ENCODE results near the gene PCDHGB1.
A peak's percentile ranks its signal among the peaks of the same experiment; 100 is the strongest.

PCDHGB1 gene

GRCh38 chr5:141359790-141360426, 10.0 kb downstream of the PCDHGB1 start, which contains the start of gene PCDHGB2:
PCDHGB2 (plus strand) TSS chr5:141359994; CDS start chr5:141360136, 142 bp downstream.
- H3K9me3 ChIP-seq (ENCODE audit: control extremely low read depth in 1 of 5, control insufficient read depth in 4 of 5, insufficient read depth in 2 of 5, low read depth in 1 of 5, low read length in 4 of 5): peaks cover 9 to 77% (median 63%) of the 10 kb centered on the region in 5 experiments
- CTCF ChIA-PET: interaction anchor here (1.2 to 1.5 kb wide), 4 partner anchors 12 to 153 kb away, joined by 3 read pairs; no protein-coding TSS in a partner anchor
- peak within 1 kb of the TSS; percentile 24 to 78 (median 45) for H3K4me3 ChIP-seq (ENCODE audit: control insufficient read depth in 1 of 7, extremely low read depth in 1 of 7, insufficient read depth in 4 of 7, low read depth in 2 of 7, low read length in 6 of 7)
- H3K27ac ChIP-seq (ENCODE audit: insufficient read depth in 1 of 2, low read depth in 1 of 2, low read length in 2 of 2, poor library complexity in 1 of 2, severe bottlenecking in 2 of 2): no peak within 1 kb of the TSS
- peaks cover 0 to 3% (median 0%) of the 10 kb centered on the region in 4 experiments for H3K4me1 ChIP-seq (ENCODE audit: control extremely low read depth in 1 of 4, control insufficient read depth in 4 of 4, insufficient read depth in 4 of 4, low read length in 3 of 4)
- peak; percentile 57 to 77 (median 66) for DNase-seq
- 12% methylated on average over 19 of the region's 24 CpGs for WGBS (ENCODE audit: insufficient coverage)
- peaks cover 0 to 11% (median 0%) of the 10 kb centered on the region in 4 experiments for H3K36me3 ChIP-seq (ENCODE audit: control insufficient read depth in 4 of 4, insufficient read depth in 4 of 4, low read length in 3 of 4)
- POLR2A ChIA-PET: no interaction called here
- peaks cover 11 to 84% (median 47%) of the 10 kb centered on the region in 5 experiments for H3K27me3 ChIP-seq (replicated peaks in 2 of 5; ENCODE audit: control insufficient read depth in 4 of 5, insufficient read depth in 5 of 5, low read length in 4 of 5)

GRCh38 chr5:141360685-141361084, 10.8 kb downstream of the PCDHGB1 start:
- peaks cover 13 to 78% (median 63%) of the 10 kb centered on the region in 5 experiments for H3K9me3 ChIP-seq (ENCODE audit: control extremely low read depth in 1 of 5, control insufficient read depth in 4 of 5, insufficient read depth in 2 of 5, low read depth in 1 of 5, low read length in 4 of 5)
- H3K27ac ChIP-seq (ENCODE audit: insufficient read depth in 1 of 2, low read depth in 1 of 2, low read length in 2 of 2, poor library complexity in 1 of 2, severe bottlenecking in 2 of 2): no peak overlapping the region
- DNase-seq: no peak
- POLR2A ChIA-PET: no interaction called here
- H3K36me3 ChIP-seq (ENCODE audit: control insufficient read depth in 4 of 4, insufficient read depth in 4 of 4, low read length in 3 of 4): peaks cover 0 to 16% (median 0%) of the 10 kb centered on the region in 4 experiments
- WGBS (ENCODE audit: insufficient coverage): 34% methylated on average over 12 of the region's 15 CpGs
- H3K27me3 ChIP-seq (replicated peaks in 2 of 5; ENCODE audit: control insufficient read depth in 4 of 5, insufficient read depth in 5 of 5, low read length in 4 of 5): peaks cover 12 to 84% (median 55%) of the 10 kb centered on the region in 5 experiments
- H3K4me1 ChIP-seq (ENCODE audit: control extremely low read depth in 1 of 4, control insufficient read depth in 4 of 4, insufficient read depth in 4 of 4, low read length in 3 of 4): no peaks in the 10 kb centered on the region
- CTCF ChIA-PET: interaction anchor here (1.2 to 1.5 kb wide), 3 partner anchors 11 to 153 kb away, joined by 3 read pairs; no protein-coding TSS in a partner anchor
- peak overlapping the region in 2 of 7 experiments; percentile 62 to 78 for H3K4me3 ChIP-seq (ENCODE audit: control insufficient read depth in 1 of 7, extremely low read depth in 1 of 7, insufficient read depth in 4 of 7, low read depth in 2 of 7, low read length in 6 of 7)

DNA sequence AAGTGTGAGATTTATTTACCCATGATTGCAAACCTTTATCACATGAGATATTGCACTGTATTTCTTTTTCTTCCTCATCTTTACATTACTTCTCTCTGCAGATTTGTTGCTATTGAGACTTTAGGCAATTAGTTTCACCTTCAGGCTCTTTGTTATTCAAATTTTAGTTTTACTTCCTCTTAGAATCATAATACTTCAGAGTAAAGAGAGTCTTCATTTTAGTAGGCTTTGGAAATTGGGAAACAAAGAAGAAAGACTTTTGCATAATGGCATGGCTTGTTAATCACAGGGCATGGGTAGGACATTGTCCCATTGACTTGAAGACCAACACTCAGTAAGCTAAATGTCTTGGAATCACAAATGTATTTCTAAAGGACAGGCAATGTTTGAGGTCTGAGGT, 12.8 kb downstream of the PCDHGB1 start:
- Histone ChIP-seq H3K9me3 (ENCODE audit: control extremely low read depth in 1 of 5, control insufficient read depth in 4 of 5, insufficient read depth in 2 of 5, low read depth in 1 of 5, low read length in 4 of 5) (peaks cover 13 to 78% (median 58%) of the 10 kb centered on the region in 5 experiments), H3K4me1 (ENCODE audit: control extremely low read depth in 1 of 4, control insufficient read depth in 4 of 4, insufficient read depth in 4 of 4, low read length in 3 of 4) (no peaks in the 10 kb centered on the region), H3K36me3 (ENCODE audit: control insufficient read depth in 4 of 4, insufficient read depth in 4 of 4, low read length in 3 of 4) (peaks cover 0 to 21% (median 0%) of the 10 kb centered on the region in 4 experiments), H3K27ac (ENCODE audit: insufficient read depth in 1 of 2, low read depth in 1 of 2, low read length in 2 of 2, poor library complexity in 1 of 2, severe bottlenecking in 2 of 2) (no peak overlapping the region), H3K27me3 (replicated peaks in 2 of 5; ENCODE audit: control insufficient read depth in 4 of 5, insufficient read depth in 5 of 5, low read length in 4 of 5) (peaks cover 20 to 80% (median 57%) of the 10 kb centered on the region in 5 experiments), H3K4me3 (ENCODE audit: control insufficient read depth in 1 of 7, extremely low read depth in 1 of 7, insufficient read depth in 4 of 7, low read depth in 2 of 7, low read length in 6 of 7) (no peak overlapping the region)
- ChIA-PET CTCF (interaction anchor here (0.7 kb wide), 1 partner anchor 37 kb away, joined by 3 read pairs; no protein-coding TSS in a partner anchor), POLR2A (no interaction called here)
- DNase-seq: no peak

DNA sequence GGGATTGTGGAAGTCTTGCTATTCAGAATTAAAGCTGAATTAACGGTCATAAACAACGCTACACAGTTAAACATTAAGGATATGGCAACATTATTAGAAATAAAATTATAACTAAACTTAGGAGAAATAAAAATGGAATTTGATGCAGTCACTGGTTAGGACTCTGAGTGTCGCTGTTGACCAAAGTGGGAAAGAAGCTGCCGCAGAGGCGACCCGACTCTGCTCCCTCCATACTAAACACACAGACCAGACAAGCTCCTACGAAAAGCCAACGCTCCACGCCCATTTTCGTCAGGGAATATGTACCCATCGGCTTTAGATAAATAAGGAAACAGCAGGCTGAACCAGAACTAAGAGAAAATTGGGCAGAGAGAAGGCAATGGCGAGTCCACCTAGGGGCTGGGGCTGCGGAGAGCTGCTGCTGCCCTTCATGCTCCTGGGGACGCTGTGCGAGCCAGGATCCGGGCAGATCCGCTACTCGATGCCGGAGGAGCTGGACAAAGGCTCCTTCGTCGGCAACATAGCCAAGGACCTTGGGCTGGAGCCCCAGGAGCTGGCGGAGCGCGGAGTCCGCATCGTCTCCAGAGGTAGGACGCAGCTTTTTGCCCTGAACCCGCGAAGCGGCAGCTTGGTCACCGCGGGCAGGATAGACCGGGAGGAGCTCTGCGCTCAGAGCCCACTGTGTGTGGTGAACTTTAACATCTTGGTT, 14.2 kb downstream of the PCDHGB1 start, which contains the start of gene PCDHGA5:
TSS of gene PCDHGA5 (plus strand) at position 211 of the 709 bp plus-strand sequence. CDS start at position 380, 169 bp downstream.
- CTCF ChIA-PET: interaction anchor here (0.8 to 1.5 kb wide), 3 partner anchors 10 to 199 kb away, joined by 3 to 5 read pairs (median 4); no protein-coding TSS in a partner anchor
- Histone ChIP-seq H3K27me3 (replicated peaks in 2 of 5; ENCODE audit: control insufficient read depth in 4 of 5, insufficient read depth in 5 of 5, low read length in 4 of 5) (peaks cover 19 to 81% (median 52%) of the 10 kb centered on the region in 5 experiments), H3K9me3 (ENCODE audit: control extremely low read depth in 1 of 5, control insufficient read depth in 4 of 5, insufficient read depth in 2 of 5, low read depth in 1 of 5, low read length in 4 of 5) (peaks cover 10 to 74% (median 58%) of the 10 kb centered on the region in 5 experiments), H3K4me1 (ENCODE audit: control extremely low read depth in 1 of 4, control insufficient read depth in 4 of 4, insufficient read depth in 4 of 4, low read length in 3 of 4) (no peaks in the 10 kb centered on the region), H3K27ac (ENCODE audit: insufficient read depth in 1 of 2, low read depth in 1 of 2, low read length in 2 of 2, poor library complexity in 1 of 2, severe bottlenecking in 2 of 2) (no peak within 1 kb of the TSS), H3K36me3 (ENCODE audit: control insufficient read depth in 4 of 4, insufficient read depth in 4 of 4, low read length in 3 of 4) (peaks cover 0 to 21% (median 0%) of the 10 kb centered on the region in 4 experiments), H3K4me3 (ENCODE audit: control insufficient read depth in 1 of 7, extremely low read depth in 1 of 7, insufficient read depth in 4 of 7, low read depth in 2 of 7, low read length in 6 of 7) (peak within 1 kb of the TSS in 1 of 7 experiments; percentile 20)
- DNase-seq: peak in 2 of 3 donors; percentile 19 to 35
- 23% methylated on average over 28 of the region's 34 CpGs for WGBS (ENCODE audit: insufficient coverage)
- POLR2A ChIA-PET: no interaction called here

GRCh38 chr5:141366016-141366896, 16.4 kb downstream of the PCDHGB1 start:
- CTCF ChIA-PET: no interaction called here
- H3K4me1 ChIP-seq (ENCODE audit: control extremely low read depth in 1 of 4, control insufficient read depth in 4 of 4, insufficient read depth in 4 of 4, low read length in 3 of 4): peaks cover 0 to 6% (median under 1%) of the 10 kb centered on the region in 4 experiments

More at GRCh38 chr5:141366016-141366896, 16.4 kb downstream of the PCDHGB1 start:
- 31% methylated on average over 44 of the region's 46 CpGs for WGBS (ENCODE audit: insufficient coverage)
- Histone ChIP-seq H3K4me3 (ENCODE audit: control insufficient read depth in 1 of 7, extremely low read depth in 1 of 7, insufficient read depth in 4 of 7, low read depth in 2 of 7, low read length in 6 of 7) (no peak overlapping the region), H3K27ac (ENCODE audit: insufficient read depth in 1 of 2, low read depth in 1 of 2, low read length in 2 of 2, poor library complexity in 1 of 2, severe bottlenecking in 2 of 2) (no peak overlapping the region), H3K9me3 (ENCODE audit: control extremely low read depth in 1 of 5, control insufficient read depth in 4 of 5, insufficient read depth in 2 of 5, low read depth in 1 of 5, low read length in 4 of 5) (peaks cover 12 to 71% (median 52%) of the 10 kb centered on the region in 5 experiments), H3K27me3 (replicated peaks in 2 of 5; ENCODE audit: control insufficient read depth in 4 of 5, insufficient read depth in 5 of 5, low read length in 4 of 5) (peaks cover 19 to 83% (median 41%) of the 10 kb centered on the region in 5 experiments), H3K36me3 (ENCODE audit: control insufficient read depth in 4 of 4, insufficient read depth in 4 of 4, low read length in 3 of 4) (peaks cover 0 to 21% (median 0%) of the 10 kb centered on the region in 4 experiments)
- POLR2A ChIA-PET: no interaction called here
- DNase-seq: no peak

Data from common myeloid progenitor, CD34-positive (primary cell).